Endothelial cell (in vitro differentiated cells): ENCODE results near the gene ADIG. TPM values are rescaled to one million over a fixed set of nuclear protein-coding genes. Genes with fewer than 3 reads are reported as not detected.

ENCODE experiments used
- DNase-seq: peaks from one replicate; pipeline ENCODE4 v3.0.0; 2021; ENCODE audit warnings: low spot score
- H3K27ac Mint-ChIP-seq: one replicate; pipeline ENCODE4 v1.8.0; 2021; ENCODE audit warnings: mixed read lengths, inconsistent platforms; ENCODE audit not compliant: unreplicated experiment
- H3K27me3 Mint-ChIP-seq: one replicate; pipeline ENCODE4 v1.8.0; 2021; ENCODE audit warnings: mild to moderate bottlenecking, moderate library complexity, mixed read lengths, inconsistent platforms; ENCODE audit not compliant: unreplicated experiment
- H3K36me3 Mint-ChIP-seq: one replicate; pipeline ENCODE4 v1.8.0; 2021; ENCODE audit warnings: mild to moderate bottlenecking, low read depth, mixed read lengths, inconsistent platforms; ENCODE audit not compliant: unreplicated experiment
- H3K4me1 Mint-ChIP-seq: one replicate; pipeline ENCODE4 v1.8.0; 2021; ENCODE audit warnings: mild to moderate bottlenecking, mixed read lengths, inconsistent platforms; ENCODE audit not compliant: unreplicated experiment
- H3K4me3 Mint-ChIP-seq: one replicate; pipeline ENCODE4 v1.8.0; 2021; ENCODE audit warnings: mild to moderate bottlenecking, mixed read lengths, inconsistent platforms; ENCODE audit not compliant: unreplicated experiment
- H3K9me3 Mint-ChIP-seq: one replicate; pipeline ENCODE4 v1.8.0; 2021; ENCODE audit warnings: mixed read lengths, inconsistent platforms; ENCODE audit not compliant: unreplicated experiment
- long read RNA-seq: library from polyadenylated mRNA; unstranded; transcript quantifications from one replicate; pipeline ENCODE4 v2.0.0, GENCODE V29; 2020; ENCODE audit not compliant: unreplicated experiment
- total RNA-seq: library from RNA; stranded (reverse); fragmentation: NEBNext Ultra II Directional; extraction: Animal tissue kit (Norgen Biotek cat#: 25700); gene quantifications from one replicate; pipeline ENCODE4 v1.2.1, GENCODE V29; 2021; ENCODE audit not compliant: unreplicated experiment
- TF ChIP-seq, protein P1 (sequence below): fragments of 200-600 bp; sonication (generic); IDR thresholded peaks from one replicate; pipeline ENCODE4 v1.5.0; 2021; ENCODE audit warnings: antibody characterized with exemption; ENCODE audit not compliant: unreplicated experiment

The ADIG gene
- not detected for total RNA-seq
- long read RNA-seq, result 0 reads

GRCh38 chr20:38581013-38581412 lies at the start of gene ADIG:
ADIG (plus strand) TSS chr20:38581197; CDS start chr20:38581251, 54 bp downstream.
- TF ChIP-seq, protein P1, sequence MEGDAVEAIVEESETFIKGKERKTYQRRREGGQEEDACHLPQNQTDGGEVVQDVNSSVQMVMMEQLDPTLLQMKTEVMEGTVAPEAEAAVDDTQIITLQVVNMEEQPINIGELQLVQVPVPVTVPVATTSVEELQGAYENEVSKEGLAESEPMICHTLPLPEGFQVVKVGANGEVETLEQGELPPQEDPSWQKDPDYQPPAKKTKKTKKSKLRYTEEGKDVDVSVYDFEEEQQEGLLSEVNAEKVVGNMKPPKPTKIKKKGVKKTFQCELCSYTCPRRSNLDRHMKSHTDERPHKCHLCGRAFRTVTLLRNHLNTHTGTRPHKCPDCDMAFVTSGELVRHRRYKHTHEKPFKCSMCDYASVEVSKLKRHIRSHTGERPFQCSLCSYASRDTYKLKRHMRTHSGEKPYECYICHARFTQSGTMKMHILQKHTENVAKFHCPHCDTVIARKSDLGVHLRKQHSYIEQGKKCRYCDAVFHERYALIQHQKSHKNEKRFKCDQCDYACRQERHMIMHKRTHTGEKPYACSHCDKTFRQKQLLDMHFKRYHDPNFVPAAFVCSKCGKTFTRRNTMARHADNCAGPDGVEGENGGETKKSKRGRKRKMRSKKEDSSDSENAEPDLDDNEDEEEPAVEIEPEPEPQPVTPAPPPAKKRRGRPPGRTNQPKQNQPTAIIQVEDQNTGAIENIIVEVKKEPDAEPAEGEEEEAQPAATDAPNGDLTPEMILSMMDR, result no peak
- H3K27ac Mint-ChIP-seq, result no peak within 1 kb of the TSS

DNA sequence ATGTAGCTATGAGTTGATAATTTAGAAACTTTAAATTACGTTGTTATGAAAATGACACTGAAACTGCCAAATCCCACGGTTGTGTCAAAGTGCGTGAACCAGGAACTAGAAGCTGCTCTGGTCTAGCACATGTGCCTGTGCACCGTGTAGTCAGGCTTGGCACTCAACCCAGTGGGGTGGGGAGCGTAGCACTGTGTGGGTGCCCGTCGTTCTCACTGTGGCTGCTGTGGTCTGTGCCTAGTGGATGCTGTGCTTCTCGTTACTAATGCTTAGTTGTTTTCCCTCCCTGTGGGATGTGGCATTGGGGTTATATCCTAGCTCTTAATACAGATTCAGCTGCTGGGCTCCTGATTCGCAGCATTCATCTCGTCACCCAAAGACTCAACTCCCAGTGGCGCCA lies 46.2 kb upstream of the ADIG start:
- DNase-seq, result no peak
- no peaks in the 10 kb centered on the region for H3K9me3 Mint-ChIP-seq
- TF ChIP-seq, protein P1, result no peak
- no peak overlapping the region for H3K27ac Mint-ChIP-seq
- H3K36me3 Mint-ChIP-seq, result peaks cover 34% of the 10 kb centered on the region
- no peak overlapping the region for H3K4me3 Mint-ChIP-seq
- H3K27me3 Mint-ChIP-seq, result no peaks in the 10 kb centered on the region
- H3K4me1 Mint-ChIP-seq, result no peaks in the 10 kb centered on the region

More at GRCh38 chr20:38581013-38581412, at the start of gene ADIG:
- Mint-ChIP-seq H3K27me3 (peaks cover 1% of the 10 kb centered on the region), H3K4me1 (peaks cover 10% of the 10 kb centered on the region), H3K4me3 (no peak within 1 kb of the TSS), H3K36me3 (no peaks in the 10 kb centered on the region), H3K9me3 (no peaks in the 10 kb centered on the region)
- no peak for DNase-seq

- TF ChIP-seq, protein P1, result no peak
- Mint-ChIP-seq H3K9me3 (no peaks in the 10 kb centered on the region), H3K27me3 (no peaks in the 10 kb centered on the region), H3K4me3 (no peak overlapping the region), H3K36me3 (peaks cover 38% of the 10 kb centered on the region), H3K27ac (no peak overlapping the region), H3K4me1 (peaks cover 8% of the 10 kb centered on the region)
- no peak for DNase-seq
Observed at GRCh38 chr20:38536310-38536709, 44.7 kb upstream of the ADIG start.

DNA sequence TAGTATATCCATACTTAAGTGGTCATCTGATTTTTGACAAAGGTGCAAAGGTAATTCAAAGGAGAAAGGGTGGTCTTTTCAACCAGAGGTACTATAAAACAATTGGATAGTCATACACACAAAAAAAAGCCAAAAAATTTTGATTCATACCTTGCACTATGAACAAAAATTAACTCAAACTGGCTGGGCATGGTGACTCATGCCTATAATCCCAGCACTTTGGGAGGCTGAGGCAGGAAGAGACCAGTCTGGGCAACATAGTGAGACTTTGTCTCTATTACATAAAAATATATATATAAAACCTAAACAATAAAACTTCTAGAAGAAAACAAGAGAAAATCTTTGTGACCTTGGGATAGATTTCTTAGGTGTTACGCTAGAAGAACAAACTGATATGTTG lies 43.8 kb upstream of the ADIG start:
- Mint-ChIP-seq H3K27me3 (no peaks in the 10 kb centered on the region), H3K4me3 (no peak overlapping the region), H3K27ac (no peak overlapping the region), H3K4me1 (peaks cover 9% of the 10 kb centered on the region), H3K36me3 (peaks cover 46% of the 10 kb centered on the region), H3K9me3 (no peaks in the 10 kb centered on the region)
- TF ChIP-seq, protein P1, result no peak
- DNase-seq, result no peak

DNA sequence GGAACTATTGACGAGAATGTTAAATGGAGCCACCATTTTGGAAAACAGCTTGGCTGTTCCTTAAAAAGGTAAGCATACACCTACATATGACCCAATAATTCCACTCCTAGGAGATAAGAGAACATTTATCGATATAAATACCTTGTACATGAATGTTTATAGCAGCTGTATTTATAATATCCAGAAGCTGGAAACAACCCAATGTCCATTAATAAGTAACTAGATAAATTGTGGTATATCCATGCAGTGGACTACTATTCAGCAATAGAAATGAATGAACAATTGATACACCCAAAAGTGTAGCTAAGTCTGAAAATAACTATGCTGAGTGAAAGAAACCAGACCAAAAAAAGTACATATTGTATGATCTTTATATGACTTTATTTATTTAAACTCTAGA lies 42.2 kb upstream of the ADIG start:
- Mint-ChIP-seq H3K9me3 (no peaks in the 10 kb centered on the region), H3K36me3 (peaks cover 41% of the 10 kb centered on the region), H3K4me1 (peaks cover 9% of the 10 kb centered on the region), H3K4me3 (no peak overlapping the region), H3K27me3 (no peaks in the 10 kb centered on the region), H3K27ac (no peak overlapping the region)
- DNase-seq, result no peak
- TF ChIP-seq, protein P1, result no peak
